ENCODE results near the gene THAP8.
"Not testable (repeated sequence)": the region's sequence is repeated elsewhere in the genome, so short reads cannot be mapped to it uniquely, and the experiment has no call there.

GRCh38 chr19:36041092-36041491 lies 13.0 kb downstream of the THAP8 start:
- TF ChIP-seq CTCF (IDR thresholded peaks at IDR 0.05; ENCODE audit: insufficient read depth, low read depth, low read length); EZH2 (IDR thresholded peaks at IDR 0.05; ENCODE audit: insufficient read depth, low read length): not testable (repeated sequence)

Measured in astrocyte (in vitro differentiated cells and primary cell).